ENCODE measurements around the gene SRGAP3. TPM values are rescaled to one million over a fixed set of nuclear protein-coding genes. Genes with fewer than 3 reads are reported as not detected.

The SRGAP3 gene
- total RNA-seq, 2 donors from 2014 or later: 10.9 to 11.4 TPM

GRCh38 chr3:9198899-9199335, 50.5 kb downstream of the SRGAP3 start:
- Histone ChIP-seq H3K9me3 (no peaks in the 10 kb centered on the region), H3K4me1 (no peaks in the 10 kb centered on the region), H3K27me3 (no peaks in the 10 kb centered on the region), H3K4me3 (no peak overlapping the region), H3K36me3 (replicated peaks in 1 of 2; ENCODE audit: insufficient read depth in 1 of 2, low read depth in 2 of 2) (no peaks in the 10 kb centered on the region), H3K27ac (no peak overlapping the region)
- intact Hi-C loops (cut with DNase I): no loop called here
- no peak for TF ChIP-seq POLR2A (IDR thresholded peaks at IDR 0.05)
- TF ChIP-seq, protein P1, sequence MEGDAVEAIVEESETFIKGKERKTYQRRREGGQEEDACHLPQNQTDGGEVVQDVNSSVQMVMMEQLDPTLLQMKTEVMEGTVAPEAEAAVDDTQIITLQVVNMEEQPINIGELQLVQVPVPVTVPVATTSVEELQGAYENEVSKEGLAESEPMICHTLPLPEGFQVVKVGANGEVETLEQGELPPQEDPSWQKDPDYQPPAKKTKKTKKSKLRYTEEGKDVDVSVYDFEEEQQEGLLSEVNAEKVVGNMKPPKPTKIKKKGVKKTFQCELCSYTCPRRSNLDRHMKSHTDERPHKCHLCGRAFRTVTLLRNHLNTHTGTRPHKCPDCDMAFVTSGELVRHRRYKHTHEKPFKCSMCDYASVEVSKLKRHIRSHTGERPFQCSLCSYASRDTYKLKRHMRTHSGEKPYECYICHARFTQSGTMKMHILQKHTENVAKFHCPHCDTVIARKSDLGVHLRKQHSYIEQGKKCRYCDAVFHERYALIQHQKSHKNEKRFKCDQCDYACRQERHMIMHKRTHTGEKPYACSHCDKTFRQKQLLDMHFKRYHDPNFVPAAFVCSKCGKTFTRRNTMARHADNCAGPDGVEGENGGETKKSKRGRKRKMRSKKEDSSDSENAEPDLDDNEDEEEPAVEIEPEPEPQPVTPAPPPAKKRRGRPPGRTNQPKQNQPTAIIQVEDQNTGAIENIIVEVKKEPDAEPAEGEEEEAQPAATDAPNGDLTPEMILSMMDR (IDR thresholded peaks at IDR 0.05): no peak
- WGBS, 2 donors: 87 to 91% methylated on average over 10 of the region's 10 CpGs
- ATAC-seq (no peak), DNase-seq (no peak)

DNA sequence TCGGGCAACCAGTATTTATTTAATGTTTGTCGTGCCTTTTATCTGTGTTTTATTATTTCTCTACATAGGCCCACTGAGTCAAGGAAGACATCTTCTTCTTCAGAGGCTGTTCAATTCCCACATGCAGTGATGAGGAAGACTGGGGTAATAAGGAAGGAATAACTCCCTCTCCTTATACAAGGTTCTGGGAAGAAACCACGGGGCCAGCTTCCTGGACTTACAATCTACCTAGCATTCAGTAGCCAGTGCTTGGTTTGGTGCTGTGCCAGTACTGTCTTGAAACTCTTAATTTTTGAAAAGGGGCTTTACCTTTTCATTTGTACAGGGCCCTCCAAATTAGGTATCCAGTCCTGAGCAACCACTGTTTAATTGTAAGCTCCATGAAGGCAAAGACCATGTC, 51.2 kb downstream of the SRGAP3 start:
- Histone ChIP-seq H3K4me3 (no peak overlapping the region), H3K36me3 (replicated peaks in 1 of 2; ENCODE audit: insufficient read depth in 1 of 2, low read depth in 2 of 2) (no peaks in the 10 kb centered on the region), H3K4me1 (no peaks in the 10 kb centered on the region), H3K9me3 (no peaks in the 10 kb centered on the region), H3K27ac (no peak overlapping the region), H3K27me3 (no peaks in the 10 kb centered on the region)
- intact Hi-C loops (cut with DNase I): no loop called here
- DNase-seq (no peak), ATAC-seq (no peak)
- no peak for TF ChIP-seq POLR2A (IDR thresholded peaks at IDR 0.05)
- TF ChIP-seq, protein P1 (IDR thresholded peaks at IDR 0.05): no peak
- WGBS, 2 donors: 88 to 90% methylated on average over 3 of the region's 3 CpGs

DNA sequence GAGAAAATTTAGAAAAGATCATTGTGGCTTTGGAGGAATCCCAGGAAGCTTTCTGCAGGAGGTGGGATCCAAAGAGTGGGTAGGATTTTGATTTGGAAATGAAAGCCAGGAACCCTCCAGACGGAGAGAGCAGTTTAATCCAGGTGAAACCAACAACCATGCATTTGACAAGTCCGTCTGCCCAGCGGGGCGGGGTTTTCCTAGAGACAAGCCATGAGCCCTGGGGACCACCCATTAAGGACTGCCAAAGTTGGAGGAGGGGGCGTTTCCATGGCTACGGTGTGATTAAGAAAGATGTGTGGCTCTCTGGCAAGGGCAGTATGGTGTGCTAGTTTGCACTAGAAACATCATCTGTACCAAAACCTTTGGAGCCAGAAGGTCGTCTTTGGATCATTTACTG, 53.4 kb downstream of the SRGAP3 start:
- no peak overlapping the region for H3K27ac ChIP-seq
- DNase-seq (no peak), ATAC-seq (no peak)
- H3K36me3 ChIP-seq (replicated peaks in 1 of 2; ENCODE audit: insufficient read depth in 1 of 2, low read depth in 2 of 2): no peaks in the 10 kb centered on the region
- intact Hi-C loops (cut with DNase I): no loop called here
- H3K27me3 ChIP-seq: no peaks in the 10 kb centered on the region
- no peak overlapping the region for H3K4me3 ChIP-seq
- no peaks in the 10 kb centered on the region for H3K9me3 ChIP-seq
- peaks cover 8% of the 10 kb centered on the region for H3K4me1 ChIP-seq
- WGBS, 2 donors: 68 to 75% methylated on average over 7 of the region's 7 CpGs
- TF ChIP-seq POLR2A (IDR thresholded peaks at IDR 0.05): no peak
- TF ChIP-seq, protein P1 (IDR thresholded peaks at IDR 0.05): no peak

GRCh38 chr3:9195390-9195789, 54.1 kb downstream of the SRGAP3 start:
- no peaks in the 10 kb centered on the region for H3K36me3 ChIP-seq (replicated peaks in 1 of 2; ENCODE audit: insufficient read depth in 1 of 2, low read depth in 2 of 2)
- H3K27me3 ChIP-seq: no peaks in the 10 kb centered on the region
- no peak overlapping the region for H3K27ac ChIP-seq
- DNase-seq (no peak), ATAC-seq (no peak)
- intact Hi-C loops (cut with DNase I): no loop called here
- TF ChIP-seq, protein P1 (IDR thresholded peaks at IDR 0.05): no peak
- TF ChIP-seq POLR2A (IDR thresholded peaks at IDR 0.05): no peak
- H3K9me3 ChIP-seq: no peaks in the 10 kb centered on the region
- H3K4me1 ChIP-seq: peaks cover 8% of the 10 kb centered on the region
- 90 to 92% methylated on average over 3 of the region's 3 CpGs for WGBS, 2 donors
- H3K4me3 ChIP-seq: no peak overlapping the region

GRCh38 chr3:9194509-9195184, 54.8 kb downstream of the SRGAP3 start:
- intact Hi-C loops (cut with DNase I): no loop called here
- Histone ChIP-seq H3K9me3 (no peaks in the 10 kb centered on the region), H3K36me3 (replicated peaks in 1 of 2; ENCODE audit: insufficient read depth in 1 of 2, low read depth in 2 of 2) (no peaks in the 10 kb centered on the region), H3K4me1 (peaks cover 8% of the 10 kb centered on the region), H3K4me3 (no peak overlapping the region), H3K27ac (no peak overlapping the region), H3K27me3 (no peaks in the 10 kb centered on the region)
- DNase-seq (no peak), ATAC-seq (no peak)
- WGBS, 2 donors: 75 to 89% methylated on average over 3 to 4 of the region's 4 CpGs
- TF ChIP-seq, protein P1 (IDR thresholded peaks at IDR 0.05): no peak
- TF ChIP-seq POLR2A (IDR thresholded peaks at IDR 0.05): no peak

Measured in body of pancreas (tissue), 4 donors.